ENCODE measurements around the gene KASH5. TPM values are rescaled to one million over a fixed set of nuclear protein-coding genes. Genes with fewer than 3 reads are reported as not detected.
A peak's percentile ranks its signal among the peaks of the same experiment; 100 is the strongest.

Gene KASH5
- total RNA-seq, 2 experiments from 2014 or later = 0.96 to 1.2 TPM

DNA sequence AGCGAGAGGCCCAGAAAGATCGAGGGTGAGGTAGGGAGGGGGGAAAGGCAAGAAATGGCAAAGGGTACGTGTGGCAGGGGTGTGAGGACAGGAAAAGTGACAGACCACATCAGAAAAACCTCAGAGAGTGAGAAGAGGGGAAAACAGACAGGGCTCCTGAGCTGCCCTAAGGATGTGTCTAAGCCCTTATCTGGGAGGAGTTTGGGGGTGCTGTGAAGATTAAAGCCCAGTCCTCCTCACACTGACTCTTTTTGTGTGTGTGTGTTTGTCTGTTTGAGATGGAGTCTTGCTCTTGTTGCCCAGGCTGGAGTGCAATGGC lies 35.9 kb downstream of the KASH5 start:
- no peak overlapping the region for H3K27ac Mint-ChIP-seq
- peaks cover 54% of the 10 kb centered on the region for H3K4me1 Mint-ChIP-seq
- intact Hi-C loops (cut with DNase I, micrococcal nuclease) = loop anchor here in 1 of 2 experiments (2.0 kb wide), 1 partner anchor 15 kb away; no protein-coding TSS in a partner anchor

GRCh38 chr19:49425178-49425577 lies 37.1 kb downstream of the KASH5 start, which contains the start of gene GFY:
Gene GFY, plus strand, starts transcription at chr19:49425388. Its CDS starts 1,043 bp downstream, at chr19:49426431.
- intact Hi-C loops (cut with DNase I, micrococcal nuclease) = no loop called here
- Mint-ChIP-seq H3K4me1 (peaks cover 56% of the 10 kb centered on the region), H3K36me3 (ENCODE audit: low read depth) (no peaks in the 10 kb centered on the region), H3K27ac (no peak within 1 kb of the TSS), H3K4me3 (no peak within 1 kb of the TSS), H3K9me3 (ENCODE audit: low read depth) (no peaks in the 10 kb centered on the region), H3K27me3 (peaks cover 84% of the 10 kb centered on the region)
- ATAC-seq (no peak), DNase-seq (no peak)
- ChIA-PET POLR2A (no interaction called here), CTCF (interaction anchor here (0.7 to 1.8 kb wide), 5 partner anchors 11 to 728 kb away, joined by 3 to 7 read pairs (median 4); no protein-coding TSS in a partner anchor)

More for the DNA sequence above, 35.9 kb downstream of the KASH5 start:
- no peaks in the 10 kb centered on the region for H3K9me3 Mint-ChIP-seq (ENCODE audit: low read depth)
- H3K36me3 Mint-ChIP-seq (ENCODE audit: low read depth) = no peaks in the 10 kb centered on the region
- H3K4me3 Mint-ChIP-seq = peak overlapping the region; percentile 15
- peaks cover 81% of the 10 kb centered on the region for H3K27me3 Mint-ChIP-seq
- no peak for DNase-seq
- no peak for ATAC-seq
- ChIA-PET CTCF (interaction anchor here (0.6 to 1.6 kb wide), 3 partner anchors 9 to 713 kb away, joined by 3 to 6 read pairs (median 3); no protein-coding TSS in a partner anchor), POLR2A (no interaction called here)

DNA sequence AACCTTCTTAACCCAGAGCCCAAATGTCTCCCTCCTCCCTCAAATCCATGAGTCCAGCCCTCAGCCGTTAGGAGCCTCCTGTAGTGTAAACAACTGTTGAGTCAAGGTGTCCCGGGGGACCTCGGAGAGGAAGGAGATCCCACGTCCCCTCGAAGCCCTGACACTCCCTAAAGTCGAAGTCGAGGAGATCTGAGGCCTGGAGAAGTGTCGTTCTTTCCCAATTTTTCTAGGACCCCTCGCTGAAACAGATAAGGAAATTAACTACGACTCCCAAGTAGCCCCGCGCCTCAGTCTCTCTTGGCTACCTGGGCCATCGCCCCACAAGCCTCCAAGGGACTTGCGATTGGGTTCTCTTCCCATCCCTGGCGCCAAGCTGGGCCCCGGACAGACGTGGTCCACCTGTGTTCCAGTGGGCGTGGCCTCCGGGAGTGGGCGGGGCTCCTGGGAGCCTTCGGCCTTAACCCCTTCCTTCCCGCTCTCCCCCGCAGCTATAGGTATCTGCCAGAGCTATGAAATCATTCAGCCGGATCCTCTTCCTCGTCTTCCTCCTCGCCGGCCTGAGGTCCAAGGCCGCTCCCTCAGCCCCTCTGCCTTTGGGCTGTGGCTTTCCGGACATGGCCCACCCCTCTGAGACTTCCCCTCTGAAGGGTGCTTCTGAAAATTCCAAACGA lies 38.0 kb downstream of the KASH5 start:
- intact Hi-C loops (cut with DNase I, micrococcal nuclease) = no loop called here
- peaks cover 83% of the 10 kb centered on the region for H3K27me3 Mint-ChIP-seq
- H3K36me3 Mint-ChIP-seq (ENCODE audit: low read depth) = no peaks in the 10 kb centered on the region
- no peaks in the 10 kb centered on the region for H3K9me3 Mint-ChIP-seq (ENCODE audit: low read depth)
- H3K4me3 Mint-ChIP-seq = no peak overlapping the region
- ATAC-seq (no peak), DNase-seq (peak; percentile 68)
- H3K4me1 Mint-ChIP-seq = peaks cover 50% of the 10 kb centered on the region
- CTCF ChIA-PET = interaction anchor here (0.6 to 1.8 kb wide), 5 partner anchors 10 to 201 kb away, joined by 3 to 7 read pairs (median 3); no protein-coding TSS in a partner anchor
- no peak overlapping the region for H3K27ac Mint-ChIP-seq
- POLR2A ChIA-PET = interaction anchor here (1.2 kb wide), 1 partner anchor 10 kb away, joined by 4 read pairs; no protein-coding TSS in a partner anchor

GRCh38 chr19:49427339-49427738 lies 39.3 kb downstream of the KASH5 start:
- DNase-seq (no peak), ATAC-seq (no peak)
- H3K27me3 Mint-ChIP-seq = peaks cover 78% of the 10 kb centered on the region
- H3K4me3 Mint-ChIP-seq = no peak overlapping the region
- H3K4me1 Mint-ChIP-seq = peaks cover 46% of the 10 kb centered on the region
- ChIA-PET CTCF (interaction anchor here (0.8 to 0.9 kb wide), 2 partner anchors 10 to 52 kb away, joined by 3 to 5 read pairs; no protein-coding TSS in a partner anchor), POLR2A (no interaction called here)
- no peaks in the 10 kb centered on the region for H3K9me3 Mint-ChIP-seq (ENCODE audit: low read depth)
- intact Hi-C loops (cut with DNase I, micrococcal nuclease) = no loop called here
- H3K27ac Mint-ChIP-seq = no peak overlapping the region
- H3K36me3 Mint-ChIP-seq (ENCODE audit: low read depth) = no peaks in the 10 kb centered on the region

DNA sequence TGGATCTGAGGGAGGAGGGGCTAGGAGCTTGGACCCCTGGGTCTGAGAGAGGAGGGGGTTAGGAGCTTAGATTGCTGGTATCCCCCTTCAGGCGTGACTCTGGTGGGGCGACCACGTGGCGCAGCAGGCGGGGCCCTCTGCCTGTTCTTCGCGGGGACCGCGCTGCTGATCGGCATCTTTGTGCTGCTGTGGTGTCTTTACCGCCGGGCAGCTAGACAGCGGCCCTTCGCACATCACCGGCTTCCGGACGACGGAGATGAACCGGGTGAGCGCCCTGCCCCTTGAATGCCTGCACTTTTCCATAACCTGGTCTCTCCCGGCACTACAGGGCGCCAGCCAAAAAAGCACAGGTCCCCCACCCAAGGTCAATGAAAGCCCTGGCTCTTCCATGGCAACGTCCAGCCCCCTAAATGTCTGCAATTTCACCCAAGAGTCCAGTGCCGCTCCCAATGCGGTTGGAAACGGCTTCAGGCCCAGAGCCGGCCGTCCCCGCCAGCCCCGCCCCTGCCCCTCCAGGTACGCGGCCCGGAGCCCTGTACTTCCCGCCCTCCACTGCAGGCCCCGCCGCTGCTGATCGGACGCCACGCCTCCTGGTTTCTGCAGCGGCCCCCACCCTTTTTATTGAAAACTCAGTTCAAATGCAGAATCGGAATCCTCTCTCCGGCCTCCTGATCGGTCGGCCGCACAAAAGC lies 40.0 kb downstream of the KASH5 start:
- Mint-ChIP-seq H3K36me3 (ENCODE audit: low read depth) (no peaks in the 10 kb centered on the region), H3K27ac (no peak overlapping the region), H3K9me3 (ENCODE audit: low read depth) (no peaks in the 10 kb centered on the region), H3K27me3 (peaks cover 78% of the 10 kb centered on the region), H3K4me1 (peaks cover 42% of the 10 kb centered on the region), H3K4me3 (no peak overlapping the region)
- POLR2A ChIA-PET = no interaction called here
- ATAC-seq (peak; percentile 28), DNase-seq (peak; percentile 51)
- CTCF ChIA-PET = interaction anchor here (2.8 kb wide), 1 partner anchor 35 kb away, joined by 13 read pairs; no protein-coding TSS in a partner anchor
- intact Hi-C loops (cut with DNase I, micrococcal nuclease) = no loop called here

GRCh38 chr19:49428547-49429451 lies 40.8 kb downstream of the KASH5 start:
- ATAC-seq (no peak), DNase-seq (no peak)
- peaks cover 79% of the 10 kb centered on the region for H3K27me3 Mint-ChIP-seq
- H3K27ac Mint-ChIP-seq = no peak overlapping the region
- CTCF ChIA-PET = interaction anchor here (1.6 to 2.8 kb wide), 2 partner anchors 12 to 35 kb away, joined by 4 to 13 read pairs; no protein-coding TSS in a partner anchor
- POLR2A ChIA-PET = no interaction called here
- H3K36me3 Mint-ChIP-seq (ENCODE audit: low read depth) = no peaks in the 10 kb centered on the region
- H3K9me3 Mint-ChIP-seq (ENCODE audit: low read depth) = no peaks in the 10 kb centered on the region
- peaks cover 40% of the 10 kb centered on the region for H3K4me1 Mint-ChIP-seq
- intact Hi-C loops (cut with DNase I, micrococcal nuclease) = no loop called here
- no peak overlapping the region for H3K4me3 Mint-ChIP-seq

DNA sequence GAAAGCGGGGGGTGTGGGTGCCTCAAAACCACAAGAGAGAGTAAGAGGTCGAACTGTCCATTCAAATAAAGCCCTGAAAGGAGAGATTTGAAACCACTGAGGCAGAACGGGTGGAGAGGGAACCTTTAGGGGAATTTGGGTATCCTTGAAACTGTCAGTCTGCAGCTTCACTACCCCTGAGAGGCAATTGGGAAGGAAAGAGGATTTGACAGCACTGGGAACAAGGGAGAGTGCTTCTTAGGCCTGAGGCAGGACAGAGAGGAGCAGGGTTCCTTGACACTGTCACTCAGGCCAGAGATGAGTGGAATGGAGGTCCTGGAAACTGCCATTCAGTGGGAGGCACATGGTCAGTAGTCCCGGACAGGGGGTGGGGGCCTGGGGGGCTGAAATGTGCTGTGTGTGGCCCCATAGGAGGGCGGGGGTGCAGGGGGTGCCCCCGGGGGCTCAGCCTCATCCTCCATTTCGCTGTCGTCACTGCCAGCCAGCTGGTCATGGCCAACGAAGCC lies 42.2 kb downstream of the KASH5 start:
- ChIA-PET CTCF (interaction anchor here (0.5 to 2.8 kb wide), 5 partner anchors 10 to 37 kb away, joined by 3 to 13 read pairs (median 4); no protein-coding TSS in a partner anchor), POLR2A (no interaction called here)
- ATAC-seq (no peak), DNase-seq (no peak)
- no peaks in the 10 kb centered on the region for H3K36me3 Mint-ChIP-seq (ENCODE audit: low read depth)
- peaks cover 78% of the 10 kb centered on the region for H3K27me3 Mint-ChIP-seq
- H3K9me3 Mint-ChIP-seq (ENCODE audit: low read depth) = no peaks in the 10 kb centered on the region
- H3K4me3 Mint-ChIP-seq = no peak overlapping the region
- peaks cover 34% of the 10 kb centered on the region for H3K4me1 Mint-ChIP-seq
- no peak overlapping the region for H3K27ac Mint-ChIP-seq
- intact Hi-C loops (cut with DNase I, micrococcal nuclease) = loop anchor here in 1 of 2 experiments (1.0 kb wide), 1 partner anchor 38 kb away; no protein-coding TSS in a partner anchor

DNA sequence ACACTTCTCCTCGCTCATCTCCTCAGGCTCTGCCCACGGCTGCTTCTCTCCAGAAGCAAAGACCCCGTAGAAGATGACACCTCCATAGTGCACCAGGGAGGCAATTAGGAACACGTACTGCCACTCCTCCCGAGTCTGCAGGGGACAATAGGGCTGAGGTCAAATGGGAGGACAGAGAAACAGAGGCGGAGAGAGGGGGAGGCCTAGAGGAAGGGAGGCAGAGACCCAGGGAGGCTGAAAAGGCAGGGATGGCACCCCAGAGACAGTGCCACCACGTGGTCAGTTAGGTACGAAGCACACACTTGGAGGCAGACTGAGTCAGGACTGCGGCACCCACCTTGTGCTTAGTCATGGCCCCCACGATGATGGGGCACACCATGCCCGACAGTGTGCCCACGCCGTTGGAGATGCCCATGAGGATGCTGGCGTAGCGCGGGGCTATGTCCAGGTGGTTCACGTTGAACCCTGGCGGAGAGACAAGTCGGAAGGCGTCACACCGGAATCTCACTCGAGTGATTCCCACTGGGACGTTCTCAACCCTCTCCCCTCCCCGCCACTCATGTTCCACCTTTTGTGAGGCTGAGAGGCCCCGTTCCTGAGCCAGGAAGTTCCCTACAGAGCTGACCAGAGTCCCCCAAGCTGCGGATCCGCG lies 42.8 kb downstream of the KASH5 start:
- ChIA-PET CTCF (interaction anchor here (1.0 to 2.8 kb wide), 4 partner anchors 10 to 37 kb away, joined by 3 to 13 read pairs (median 4); no protein-coding TSS in a partner anchor), POLR2A (no interaction called here)
- no peak overlapping the region for H3K27ac Mint-ChIP-seq
- no peaks in the 10 kb centered on the region for H3K9me3 Mint-ChIP-seq (ENCODE audit: low read depth)
- H3K4me1 Mint-ChIP-seq = peaks cover 34% of the 10 kb centered on the region
- H3K4me3 Mint-ChIP-seq = no peak overlapping the region
- ATAC-seq = peak; percentile 63
- peaks cover 76% of the 10 kb centered on the region for H3K27me3 Mint-ChIP-seq
- intact Hi-C loops (cut with DNase I, micrococcal nuclease) = loop anchor here in 1 of 2 experiments (1.0 kb wide), 1 partner anchor 39 kb away; no protein-coding TSS in a partner anchor
- H3K36me3 Mint-ChIP-seq (ENCODE audit: low read depth) = no peaks in the 10 kb centered on the region
- DNase-seq = peak; percentile 71

DNA sequence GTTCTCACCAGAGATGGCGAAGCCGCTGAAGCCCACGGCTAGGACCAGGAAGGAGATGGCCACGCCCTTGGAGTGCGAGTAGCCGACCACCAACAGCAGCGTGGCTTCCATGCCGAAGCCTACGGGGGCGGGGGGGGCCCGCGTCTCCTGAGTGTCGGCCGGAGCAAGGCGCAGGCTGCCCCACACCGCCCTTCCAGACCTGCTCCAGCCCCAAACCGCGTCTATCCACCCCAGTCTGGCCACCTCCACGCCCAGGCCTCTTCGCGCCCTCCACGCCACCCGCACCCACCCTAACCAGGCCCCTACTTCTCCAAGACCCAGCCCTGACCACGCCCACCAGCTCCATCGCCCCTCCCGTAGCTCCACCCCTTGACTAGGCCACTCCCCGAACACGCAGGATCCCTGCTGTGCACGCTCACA lies 43.3 kb downstream of the KASH5 start:
- Mint-ChIP-seq H3K27me3 (peaks cover 76% of the 10 kb centered on the region), H3K4me1 (peaks cover 38% of the 10 kb centered on the region), H3K4me3 (no peak overlapping the region), H3K27ac (no peak overlapping the region), H3K9me3 (ENCODE audit: low read depth) (no peaks in the 10 kb centered on the region), H3K36me3 (ENCODE audit: low read depth) (no peaks in the 10 kb centered on the region)
- CTCF ChIA-PET = interaction anchor here (0.6 to 1.0 kb wide), 2 partner anchors 11 to 22 kb away, joined by 3 read pairs; no protein-coding TSS in a partner anchor
- ATAC-seq (no peak), DNase-seq (peak; percentile 55)
- intact Hi-C loops (cut with DNase I, micrococcal nuclease) = no loop called here
- POLR2A ChIA-PET = no interaction called here

GRCh38 chr19:49432141-49433073 lies 44.4 kb downstream of the KASH5 start:
- H3K4me3 Mint-ChIP-seq = no peak overlapping the region
- CTCF ChIA-PET = no interaction called here
- no peaks in the 10 kb centered on the region for H3K36me3 Mint-ChIP-seq (ENCODE audit: low read depth)
- intact Hi-C loops (cut with DNase I, micrococcal nuclease) = no loop called here
- H3K4me1 Mint-ChIP-seq = peaks cover 31% of the 10 kb centered on the region
- H3K27me3 Mint-ChIP-seq = peaks cover 74% of the 10 kb centered on the region
- POLR2A ChIA-PET = no interaction called here
- H3K27ac Mint-ChIP-seq = no peak overlapping the region
- ATAC-seq (peak; percentile 48), DNase-seq (peak; percentile 64)
- H3K9me3 Mint-ChIP-seq (ENCODE audit: low read depth) = no peaks in the 10 kb centered on the region

Measured in activated CD4-positive, alpha-beta T cell treated with anti-CD3 and anti-CD28 coated beads for 36 hours (primary cell).